Caco-2 (cell line): ENCODE results near the gene HIRIP3. TPM values are rescaled to one million over a fixed set of nuclear protein-coding genes. Genes with fewer than 3 reads are reported as not detected.

Source experiments
- BruUV-seq: library from RNA; stranded (reverse); fragments of 400-500 nt; replicated peaks from 2 replicates; lab custom pipeline; 2021; lab: Mats Ljungman, UMichigan
- CTCF ChIA-PET: fragments of 300-600 bp; sonication (Branson Sonifier 250); formaldehyde crosslinking; loops from one replicate; lab custom pipeline; 2022; ENCODE audit warnings: antibody characterized with exemption; lab: Charles Lee
- POLR2A ChIA-PET: fragments of 300-600 bp; sonication (Branson Sonifier 250); formaldehyde crosslinking; loops from one replicate; lab custom pipeline; 2022; ENCODE audit warnings: antibody characterized with exemption; lab: Charles Lee
- DNase-seq, 2 experiments: peaks; one replicate each; pipeline versions ENCODE4 v3.0.0 to v3.0.0-alpha.2; 2020 to 2022
- H3K27me3 ChIP-seq: replicated peaks from 2 replicates; pipeline ENCODE4 v1.6.0; 2011; ENCODE audit warnings: low read length; ENCODE audit not compliant: control insufficient read depth, insufficient read depth
- H3K36me3 ChIP-seq: 2 replicates; pipeline ENCODE4 v1.5.1; 2011; ENCODE audit warnings: low read length; ENCODE audit not compliant: control insufficient read depth, insufficient read depth
- H3K4me1 ChIP-seq: fragments of 250-450 bp; sonication (Bioruptor Pico); 2 replicates; pipeline ENCODE4 v1.5.1; 2020; ENCODE audit warnings: mild to moderate bottlenecking
- H3K4me3 ChIP-seq: 2 replicates; pipeline ENCODE4 v1.5.1; 2011; ENCODE audit warnings: low read depth, mild to moderate bottlenecking, control low read depth, low read length
- H3K9me3 ChIP-seq: fragments of 250-450 bp; sonication (Bioruptor Pico); 2 replicates; pipeline ENCODE4 v1.5.1; 2020; ENCODE audit warnings: mild to moderate bottlenecking, moderate library complexity
- H3K27ac Mint-ChIP-seq: one replicate; pipeline ENCODE4 v1.8.0; 2022; ENCODE audit warnings: mixed read lengths; ENCODE audit not compliant: unreplicated experiment
- H3K27me3 Mint-ChIP-seq: one replicate; pipeline ENCODE4 v1.8.0; 2022; ENCODE audit warnings: mixed read lengths; ENCODE audit not compliant: insufficient read depth, unreplicated experiment
- H3K36me3 Mint-ChIP-seq: one replicate; pipeline ENCODE4 v1.8.0; 2022; ENCODE audit warnings: mild to moderate bottlenecking, mixed read lengths; ENCODE audit not compliant: insufficient read depth, unreplicated experiment
- H3K4me1 Mint-ChIP-seq: one replicate; pipeline ENCODE4 v1.8.0; 2022; ENCODE audit warnings: low read depth, mixed read lengths; ENCODE audit not compliant: unreplicated experiment
- H3K4me3 Mint-ChIP-seq: one replicate; pipeline ENCODE4 v1.8.0; 2022; ENCODE audit warnings: mild to moderate bottlenecking, moderate library complexity, mixed read lengths; ENCODE audit not compliant: unreplicated experiment
- H3K9me3 Mint-ChIP-seq: one replicate; pipeline ENCODE4 v1.8.0; 2022; ENCODE audit warnings: mixed read lengths; ENCODE audit not compliant: unreplicated experiment
- intact Hi-C: fragments of 100-400 bp; cut with micrococcal nuclease; formaldehyde crosslinking; loops from one replicate; pipeline ENCODE4 v1.10.0; 2022; ENCODE audit not compliant: unreplicated experiment
- total RNA-seq: library from RNA; stranded (reverse); gene quantifications from 2 replicates; pipeline ENCODE4 v1.2.3, GENCODE V29; 2022
- TF ChIP-seq, protein P1 (sequence below), 2 experiments: fragments of 200-600 bp in 1 of 2; IDR thresholded peaks; 1 replicate in 1 of 2; 2 replicates in 1 of 2; pipeline versions ENCODE4 v1.5.1 to v1.8.0; 2011 to 2022; ENCODE audit warnings: antibody characterized with exemption in 1 of 2, control low read depth in 1 of 2, inconsistent platforms in 1 of 2, low read depth in 1 of 2, low read length in 1 of 2, mild to moderate bottlenecking in 1 of 2, moderate library complexity in 1 of 2; ENCODE audit not compliant: insufficient read depth in 1 of 2, severe bottlenecking in 1 of 2, unreplicated experiment in 1 of 2

The HIRIP3 gene
- total RNA-seq, 1 experiment from 2014 or later: 23.3 TPM

DNA sequence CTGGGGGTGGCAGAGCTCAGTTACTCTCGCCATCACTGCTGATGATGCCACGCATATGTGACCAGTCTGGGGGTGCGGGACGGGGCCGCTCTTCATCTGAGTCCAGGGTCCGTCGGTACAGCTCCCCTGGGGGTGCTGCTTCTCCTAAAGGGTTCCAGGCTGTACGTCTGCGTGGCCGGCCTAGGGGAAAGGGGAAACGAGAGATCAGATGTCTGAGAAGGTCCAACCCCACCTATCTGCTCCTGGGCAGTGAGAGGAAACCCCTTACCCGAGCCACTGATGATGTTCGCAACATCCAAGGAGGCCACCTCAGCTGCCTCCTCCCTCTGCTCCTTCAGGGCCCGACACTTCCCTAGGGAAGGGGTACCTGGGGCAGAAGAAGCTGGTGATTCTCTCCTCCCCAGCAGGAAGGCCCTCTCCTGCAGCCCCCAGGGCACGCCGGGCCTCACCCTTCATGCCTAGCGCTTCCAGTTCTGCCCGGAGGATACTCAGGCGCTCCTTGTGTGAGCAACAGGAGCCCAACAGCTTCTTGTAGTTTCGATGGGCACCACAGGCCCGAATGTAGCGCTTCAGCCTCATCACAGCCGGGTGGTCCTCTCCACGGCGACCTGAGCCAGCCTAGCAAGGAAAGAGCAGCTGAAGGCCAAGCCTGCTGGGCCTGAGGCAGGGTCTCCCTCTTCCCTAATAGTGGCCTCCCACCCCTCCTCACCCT is 2.1 kb downstream of the HIRIP3 start:
- TF ChIP-seq, protein P1, sequence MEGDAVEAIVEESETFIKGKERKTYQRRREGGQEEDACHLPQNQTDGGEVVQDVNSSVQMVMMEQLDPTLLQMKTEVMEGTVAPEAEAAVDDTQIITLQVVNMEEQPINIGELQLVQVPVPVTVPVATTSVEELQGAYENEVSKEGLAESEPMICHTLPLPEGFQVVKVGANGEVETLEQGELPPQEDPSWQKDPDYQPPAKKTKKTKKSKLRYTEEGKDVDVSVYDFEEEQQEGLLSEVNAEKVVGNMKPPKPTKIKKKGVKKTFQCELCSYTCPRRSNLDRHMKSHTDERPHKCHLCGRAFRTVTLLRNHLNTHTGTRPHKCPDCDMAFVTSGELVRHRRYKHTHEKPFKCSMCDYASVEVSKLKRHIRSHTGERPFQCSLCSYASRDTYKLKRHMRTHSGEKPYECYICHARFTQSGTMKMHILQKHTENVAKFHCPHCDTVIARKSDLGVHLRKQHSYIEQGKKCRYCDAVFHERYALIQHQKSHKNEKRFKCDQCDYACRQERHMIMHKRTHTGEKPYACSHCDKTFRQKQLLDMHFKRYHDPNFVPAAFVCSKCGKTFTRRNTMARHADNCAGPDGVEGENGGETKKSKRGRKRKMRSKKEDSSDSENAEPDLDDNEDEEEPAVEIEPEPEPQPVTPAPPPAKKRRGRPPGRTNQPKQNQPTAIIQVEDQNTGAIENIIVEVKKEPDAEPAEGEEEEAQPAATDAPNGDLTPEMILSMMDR (IDR thresholded peaks at IDR 0.05; ENCODE audit: insufficient read depth in 1 of 2, low read depth in 1 of 2, low read length in 1 of 2, severe bottlenecking in 1 of 2, unreplicated experiment in 1 of 2): no peak
- ChIA-PET CTCF (no interaction called here), POLR2A (interaction anchor here (1.6 kb wide), 1 partner anchor 20 kb away, joined by 4 read pairs; no protein-coding TSS in a partner anchor)
- DNase-seq: no peak
- no peak overlapping the region for H3K4me3 Mint-ChIP-seq
- peaks cover 50% of the 10 kb centered on the region for H3K36me3 Mint-ChIP-seq
- Histone ChIP-seq H3K9me3 (no peaks in the 10 kb centered on the region), H3K36me3 (no peaks in the 10 kb centered on the region), H3K4me3 (no peak overlapping the region), H3K4me1 (peaks cover 11% of the 10 kb centered on the region; the same call in 1 of the 2 replicates), H3K27me3 (no peaks in the 10 kb centered on the region)
- BruUV-seq: no TSS peak
- H3K4me1 Mint-ChIP-seq: peaks cover 22% of the 10 kb centered on the region
- peak overlapping the region; percentile 65 for H3K27ac Mint-ChIP-seq
- intact Hi-C loops: loop anchor here (10.0 kb wide), 1 partner anchor 179 kb away; the partner anchor contains the start of genes PAGR1 and PRRT2
- H3K9me3 Mint-ChIP-seq: no peaks in the 10 kb centered on the region
- H3K27me3 Mint-ChIP-seq: no peaks in the 10 kb centered on the region

DNA sequence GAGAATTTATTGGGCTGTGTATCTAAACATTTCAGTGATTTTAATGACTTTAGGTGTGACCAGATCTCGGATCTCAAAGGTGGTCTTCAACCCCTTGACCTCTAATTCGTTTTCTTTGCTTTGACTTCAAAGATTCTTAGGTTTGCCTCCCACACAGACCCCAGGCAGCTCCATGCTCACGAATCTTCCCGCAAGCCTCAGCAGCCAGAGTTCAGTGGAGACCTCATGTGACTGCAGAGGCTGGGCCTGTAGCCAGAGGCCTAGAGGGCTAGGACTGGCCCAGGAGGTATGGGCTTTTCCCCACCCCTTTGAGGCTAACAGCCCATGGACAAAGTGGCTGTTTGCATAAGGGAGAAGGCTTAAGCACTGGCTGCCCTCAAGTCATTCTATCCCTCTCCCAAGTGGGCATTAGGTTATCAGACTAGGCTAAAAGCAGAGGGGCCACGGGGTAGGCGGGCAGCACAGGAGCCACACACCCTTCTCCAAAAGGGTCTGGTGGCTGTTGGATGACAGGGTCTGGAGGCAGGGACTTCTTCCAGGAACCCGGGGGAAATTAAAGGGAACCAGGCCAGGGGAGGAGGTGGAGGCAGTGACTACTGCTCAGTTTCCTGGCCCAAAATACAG is 3.0 kb downstream of the HIRIP3 start:
- POLR2A ChIA-PET: interaction anchor here (1.6 kb wide), 1 partner anchor 19 kb away, joined by 4 read pairs; no protein-coding TSS in a partner anchor
- BruUV-seq: no TSS peak
- H3K36me3 Mint-ChIP-seq: peaks cover 56% of the 10 kb centered on the region

DNA sequence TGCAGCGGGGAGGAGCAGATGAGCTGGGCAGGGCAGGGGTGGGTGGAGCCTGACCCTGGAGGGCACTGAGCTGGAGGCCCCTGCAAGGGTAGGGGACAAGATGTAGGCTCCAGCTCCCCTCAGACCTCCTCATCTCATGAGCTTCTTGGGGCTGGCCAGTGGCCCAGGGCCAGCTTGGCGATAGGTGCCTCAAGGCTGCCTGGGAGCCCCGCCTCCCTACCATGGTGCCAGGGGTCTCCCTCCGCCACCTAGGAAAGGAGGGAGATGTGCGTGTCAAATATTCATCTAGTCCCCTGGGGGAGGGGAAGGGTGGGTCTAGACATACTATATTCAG is 3.9 kb downstream of the HIRIP3 start:
- intact Hi-C loops: loop anchor here (10.0 kb wide), 1 partner anchor 177 kb away; the partner anchor contains the start of genes PAGR1 and PRRT2
- H3K36me3 Mint-ChIP-seq: peaks cover 57% of the 10 kb centered on the region
- peaks cover 3% of the 10 kb centered on the region for H3K36me3 ChIP-seq
- no peaks in the 10 kb centered on the region for H3K27me3 ChIP-seq
- no peaks in the 10 kb centered on the region for H3K9me3 ChIP-seq
- TF ChIP-seq, protein P1 (IDR thresholded peaks at IDR 0.05; ENCODE audit: insufficient read depth in 1 of 2, low read depth in 1 of 2, low read length in 1 of 2, severe bottlenecking in 1 of 2, unreplicated experiment in 1 of 2): no peak
- no peak overlapping the region for H3K27ac Mint-ChIP-seq
- peaks cover 22% of the 10 kb centered on the region for H3K4me1 Mint-ChIP-seq
- DNase-seq: no peak
- no peaks in the 10 kb centered on the region for H3K9me3 Mint-ChIP-seq
- POLR2A ChIA-PET: no interaction called here
- CTCF ChIA-PET: interaction anchor here (0.6 kb wide), 1 partner anchor 34 kb away, joined by 3 read pairs; no protein-coding TSS in a partner anchor
- H3K4me1 ChIP-seq: 0 out of 2 replicates have a peak, but pooled peaks cover 6% of the 10 kb centered on the region
- no TSS peak for BruUV-seq
- no peak overlapping the region for H3K4me3 ChIP-seq
- H3K4me3 Mint-ChIP-seq: no peak overlapping the region
- H3K27me3 Mint-ChIP-seq: no peaks in the 10 kb centered on the region

More for the DNA sequence above, 3.0 kb downstream of the HIRIP3 start:
- Mint-ChIP-seq H3K4me3 (no peak overlapping the region), H3K9me3 (no peaks in the 10 kb centered on the region), H3K4me1 (peaks cover 22% of the 10 kb centered on the region), H3K27ac (no peak overlapping the region), H3K27me3 (no peaks in the 10 kb centered on the region)
- CTCF ChIA-PET: no interaction called here
- TF ChIP-seq, protein P1 (IDR thresholded peaks at IDR 0.05; ENCODE audit: insufficient read depth in 1 of 2, low read depth in 1 of 2, low read length in 1 of 2, severe bottlenecking in 1 of 2, unreplicated experiment in 1 of 2): no peak
- Histone ChIP-seq H3K4me1 (peaks cover 11% of the 10 kb centered on the region; the same call in 1 of the 2 replicates), H3K36me3 (no peaks in the 10 kb centered on the region), H3K9me3 (no peaks in the 10 kb centered on the region), H3K4me3 (no peak overlapping the region), H3K27me3 (no peaks in the 10 kb centered on the region)
- DNase-seq: no peak
- intact Hi-C loops: loop anchor here (10.0 kb wide), 1 partner anchor 178 kb away; the partner anchor contains the start of genes PAGR1 and PRRT2
